NCI-H2081 (cell line): ENCODE measurements around the gene PCBP3.

Source experiments
- DNase-seq, 2 experiments: peaks; one replicate each; lab custom pipeline; 2025; lab: John Stamatoyannopoulos, UW

Gene PCBP3

GRCh38 chr21:45861156-45861870 lies 217.8 kb downstream of the PCBP3 start:
- no peak for DNase-seq

DNA sequence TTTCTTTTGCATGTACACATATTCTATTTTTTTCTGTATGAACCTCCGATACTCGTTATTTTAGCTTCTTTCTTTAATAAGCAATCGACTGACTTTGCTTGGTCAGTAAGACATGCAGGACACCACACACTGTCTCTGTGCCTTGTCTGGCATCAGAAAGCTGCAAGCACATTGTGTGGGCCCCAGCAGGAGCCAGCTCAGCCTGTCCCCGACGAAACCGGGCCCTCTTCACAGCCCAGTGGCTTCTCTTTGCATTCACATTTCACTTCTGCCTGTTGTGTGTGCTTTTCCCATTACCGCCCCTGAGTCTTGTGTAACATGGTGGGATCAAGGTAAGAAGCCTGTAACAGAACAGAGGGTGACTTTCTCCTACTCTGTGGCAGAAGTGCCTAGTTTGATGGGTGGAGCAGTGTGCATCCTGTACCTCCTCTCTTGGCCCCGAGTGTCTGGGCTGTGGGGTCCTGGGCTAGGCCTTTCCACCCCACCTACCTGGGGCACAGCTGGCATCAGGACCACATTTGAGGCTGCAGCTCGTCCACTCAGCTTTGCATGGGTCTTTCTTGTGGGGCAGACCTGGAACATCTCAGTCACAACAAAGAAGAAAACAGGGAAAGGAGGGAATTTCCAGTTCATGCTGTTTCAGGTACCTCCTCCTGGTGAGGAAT lies 219.2 kb downstream of the PCBP3 start:
- DNase-seq = no peak

GRCh38 chr21:45863267-45863666 lies 219.7 kb downstream of the PCBP3 start:
- no peak for DNase-seq

GRCh38 chr21:45863751-45864150 lies 220.2 kb downstream of the PCBP3 start:
- DNase-seq = no peak

- DNase-seq = no peak
These were observed 220.9 kb downstream of the PCBP3 start for GRCh38 chr21:45864436-45864835.

DNA sequence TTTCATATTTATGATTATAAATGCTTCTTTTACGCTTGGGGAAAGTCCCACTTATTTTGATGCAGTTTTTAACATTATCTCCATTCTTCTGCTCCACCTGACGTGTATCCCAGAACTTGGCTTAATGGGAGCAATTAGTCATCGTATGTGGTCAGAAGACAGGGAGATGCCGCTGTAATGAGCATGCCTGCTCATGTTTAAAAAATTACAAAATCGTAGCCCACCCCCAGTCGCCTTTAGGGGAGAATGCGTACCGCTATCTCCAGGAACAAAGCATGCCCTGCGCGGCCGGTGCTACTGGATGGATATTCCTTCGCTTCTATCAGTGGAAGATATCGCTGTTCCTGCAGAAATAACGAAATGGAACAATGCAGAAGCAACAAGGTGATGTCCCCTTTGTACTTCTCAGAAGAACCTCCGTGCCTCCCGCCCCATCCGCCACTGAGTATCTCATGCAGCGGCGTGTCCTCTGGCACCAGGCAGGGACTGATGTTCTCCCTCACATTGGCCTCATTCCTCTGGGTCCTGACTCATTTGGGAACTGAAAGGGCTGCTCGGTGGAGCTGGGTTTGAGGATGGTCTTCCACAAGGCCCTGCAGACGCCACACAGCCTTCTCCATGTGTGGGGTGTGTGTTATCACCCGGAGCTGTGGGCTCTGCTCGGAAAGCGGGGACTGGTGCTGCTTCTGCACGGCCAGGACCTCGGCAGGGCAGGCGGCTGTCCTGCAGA lies 221.7 kb downstream of the PCBP3 start:
- DNase-seq = no peak

GRCh38 chr21:45866551-45866950 lies 223.0 kb downstream of the PCBP3 start:
- DNase-seq = no peak

- no peak for DNase-seq
These were observed 223.6 kb downstream of the PCBP3 start for GRCh38 chr21:45867041-45867666.

GRCh38 chr21:45867671-45868081 lies 224.2 kb downstream of the PCBP3 start:
- DNase-seq = no peak

- no peak for DNase-seq
These were observed 224.6 kb downstream of the PCBP3 start for GRCh38 chr21:45868086-45868485.

DNA sequence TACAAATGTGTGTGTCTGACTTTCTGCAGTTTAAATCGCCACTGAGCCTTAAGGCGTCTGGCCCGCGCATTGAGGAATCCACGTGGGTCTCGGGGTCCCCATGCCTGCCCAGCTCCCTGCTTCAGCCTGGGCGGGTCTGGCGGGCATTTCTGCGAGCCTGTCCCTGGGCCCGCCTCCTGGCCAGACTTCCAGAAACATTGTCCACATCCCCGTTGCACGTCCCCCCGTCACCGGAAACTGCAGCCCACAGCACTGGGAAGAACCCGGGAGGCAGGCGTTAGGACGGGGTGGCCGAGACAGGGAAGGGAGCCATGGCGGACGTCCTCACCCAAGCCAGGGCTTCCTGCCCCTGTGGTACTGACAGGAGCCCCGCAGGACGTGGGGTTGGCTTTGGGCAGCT lies 225.0 kb downstream of the PCBP3 start:
- no peak for DNase-seq

- no peak for DNase-seq
These were observed 225.8 kb downstream of the PCBP3 start for GRCh38 chr21:45869121-45870007.

DNA sequence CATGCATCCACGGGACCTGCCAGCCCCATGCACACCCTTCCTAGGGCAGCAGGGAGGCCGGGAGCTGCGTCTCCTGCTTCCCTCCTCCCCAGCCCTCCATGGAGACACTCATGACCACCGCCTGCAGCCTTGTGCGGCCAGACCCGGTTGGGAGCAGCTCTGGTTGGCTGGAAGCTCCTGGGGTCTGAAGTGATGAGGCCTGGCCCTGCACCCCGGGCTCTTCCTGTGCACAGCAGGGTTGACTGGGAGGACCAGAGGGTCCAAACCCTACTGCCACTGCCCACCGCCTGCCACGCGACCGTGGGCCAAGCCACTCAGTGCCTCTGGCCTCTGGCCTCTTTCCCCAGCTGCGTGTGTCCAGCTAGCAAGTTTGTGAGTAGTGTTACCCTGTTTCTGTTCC lies 226.9 kb downstream of the PCBP3 start:
- no peak for DNase-seq

DNA sequence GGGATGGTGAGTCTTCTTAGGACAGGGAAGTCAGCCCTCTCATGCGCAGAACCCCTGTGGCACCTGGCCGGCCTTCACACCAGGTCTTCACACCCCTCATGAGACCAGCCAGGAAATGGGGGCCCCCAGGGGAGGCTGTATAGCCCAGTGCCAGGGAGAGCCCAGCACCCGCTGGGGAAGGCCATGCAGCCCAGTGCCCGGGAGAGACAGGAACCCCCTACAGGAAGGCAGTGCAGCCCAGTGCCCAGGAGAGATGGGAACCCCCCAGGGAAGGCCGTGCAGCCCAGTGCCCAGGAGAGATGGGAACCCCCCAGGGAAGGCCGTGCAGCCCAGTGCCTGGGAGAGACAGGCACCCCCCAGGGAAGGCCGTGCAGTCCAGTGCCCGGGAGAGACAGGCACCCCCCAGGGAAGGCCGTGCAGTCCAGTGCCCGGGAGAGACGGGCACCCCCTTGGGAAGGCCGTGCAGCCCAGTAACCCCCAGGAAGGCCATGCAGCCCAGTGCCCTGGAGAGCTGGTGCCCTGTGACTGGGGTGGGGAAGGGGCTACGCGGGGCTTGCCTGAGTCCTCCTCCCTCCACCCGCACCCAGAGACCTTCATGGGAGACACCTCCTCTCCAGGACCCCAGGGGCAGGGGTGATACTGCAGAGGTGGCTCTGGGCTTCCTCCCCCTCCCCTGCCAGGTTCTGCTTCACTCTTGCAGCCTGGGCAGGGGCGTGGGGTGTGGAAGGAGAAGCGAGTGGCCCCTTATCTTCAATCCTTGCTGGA lies 227.5 kb downstream of the PCBP3 start:
- DNase-seq = no peak

DNA sequence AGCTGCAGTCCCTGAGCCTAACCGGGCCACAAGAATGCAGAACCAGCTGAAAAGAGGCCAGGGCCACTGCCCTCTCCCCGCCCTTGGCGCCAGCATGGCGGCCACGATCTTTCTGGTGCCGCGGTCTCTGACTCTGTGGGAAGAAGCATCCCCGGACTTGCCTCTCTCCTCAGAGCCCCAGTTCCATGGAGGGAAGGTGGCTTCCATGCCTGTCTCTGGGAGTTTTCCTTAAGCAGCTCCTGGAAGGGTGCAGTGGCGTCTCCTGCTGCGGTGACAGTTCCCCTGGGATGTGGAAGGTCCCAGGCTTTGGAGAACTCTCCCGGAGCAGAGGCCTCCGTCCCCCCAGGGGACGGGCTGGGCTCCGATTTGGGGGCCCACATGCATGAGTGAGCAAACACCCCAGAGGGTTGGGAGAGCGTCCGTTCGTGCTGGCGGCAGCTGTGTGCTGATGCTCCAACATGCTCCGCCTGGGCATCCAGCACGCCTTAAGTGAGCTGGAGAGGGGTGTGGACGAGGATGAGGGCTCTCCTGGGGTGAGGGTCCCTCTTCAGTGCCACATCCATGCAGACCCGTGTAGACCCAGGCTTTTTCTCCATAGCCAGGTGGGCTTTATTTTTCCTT lies 228.2 kb downstream of the PCBP3 start:
- no peak for DNase-seq

- no peak for DNase-seq
These were observed 228.9 kb downstream of the PCBP3 start for GRCh38 chr21:45872471-45872870.

- DNase-seq = no peak
These were observed 229.4 kb downstream of the PCBP3 start for GRCh38 chr21:45872902-45873301.

DNA sequence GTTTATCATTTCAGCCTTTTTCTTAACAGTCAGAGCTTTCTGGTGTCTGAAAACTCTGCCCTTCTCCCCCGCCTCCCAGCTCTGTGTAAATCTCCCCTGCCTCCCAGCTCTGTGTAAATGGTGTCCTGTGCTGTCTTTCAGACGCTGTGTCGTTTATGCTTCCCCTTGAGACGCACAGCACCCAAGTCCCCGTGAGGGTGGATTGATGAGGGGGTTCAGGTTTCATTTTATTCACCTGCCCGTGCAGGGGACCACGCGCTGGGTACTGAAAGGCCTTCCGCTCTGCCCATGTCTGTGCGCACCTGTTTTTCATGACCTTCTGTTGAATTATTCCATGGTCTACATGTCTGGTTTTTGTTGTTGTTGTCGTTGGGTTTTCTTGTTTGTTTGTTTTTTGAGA lies 229.9 kb downstream of the PCBP3 start:
- DNase-seq = peak in 1 of 2 experiments; percentile 16

DNA sequence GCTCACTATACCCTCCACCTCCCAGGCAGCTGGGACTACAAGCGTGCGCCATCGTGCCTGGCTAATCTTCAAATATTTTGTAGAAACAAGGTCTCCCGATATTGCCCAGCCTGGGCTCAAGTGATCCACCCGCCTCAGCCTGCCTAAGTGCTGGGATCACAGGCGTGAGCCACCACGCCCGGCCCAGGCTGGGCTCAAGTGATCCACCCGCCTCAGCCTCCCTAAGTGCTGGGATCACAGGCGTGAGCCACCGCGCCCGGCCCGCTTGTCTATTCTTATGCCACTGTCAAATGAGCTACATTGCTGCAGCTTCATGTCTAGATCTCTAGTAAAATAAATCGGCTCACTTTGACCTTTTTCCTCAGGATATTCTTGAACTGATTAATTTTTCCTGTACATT lies 230.3 kb downstream of the PCBP3 start:
- DNase-seq = no peak

DNA sequence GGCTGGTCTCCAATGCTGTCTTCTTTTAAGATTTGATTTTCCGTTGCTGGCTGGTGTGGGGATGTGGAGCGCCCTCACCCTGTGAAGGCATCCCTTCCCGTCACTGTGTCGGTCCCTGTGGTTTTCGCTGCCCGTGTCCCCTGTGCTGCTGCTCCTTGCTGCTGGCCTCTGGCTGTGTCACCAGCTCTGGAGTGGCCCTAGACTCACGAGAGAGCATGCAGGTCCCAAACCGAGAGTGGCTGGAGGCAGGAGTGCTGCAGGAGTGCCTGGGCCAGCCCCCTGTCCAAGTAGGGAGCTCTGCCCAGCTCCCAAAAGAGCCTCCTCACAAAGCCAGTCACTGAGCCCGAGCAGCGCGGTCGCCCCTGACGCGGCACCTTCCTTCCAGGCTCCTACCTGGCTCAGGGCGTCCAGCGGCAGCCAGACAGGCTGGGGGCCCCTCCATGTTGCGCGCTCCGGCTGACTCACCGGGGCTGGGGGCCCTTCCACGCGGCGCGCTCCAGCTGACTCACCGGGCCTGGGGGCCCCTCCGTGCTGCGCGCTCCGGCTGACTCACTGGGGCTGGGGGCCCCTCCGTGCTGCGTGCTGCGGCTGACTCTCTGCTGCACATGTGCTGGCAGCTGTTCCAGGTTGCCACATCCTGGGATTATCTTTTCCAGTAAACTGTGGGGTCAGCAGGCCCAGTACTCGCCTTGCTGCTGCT lies 231.3 kb downstream of the PCBP3 start:
- DNase-seq = no peak
